Measurements from ENCODE around the gene CCDC7. TPM values are rescaled to one million over a fixed set of nuclear protein-coding genes. Genes with fewer than 3 reads are reported as not detected.

CCDC7 gene
- total RNA-seq, 4 donors from 2014 or later = 34.1 to 114 (median 93.6) TPM

- DNase-seq = no peak
- Histone ChIP-seq H3K9me3 (no peaks in the 10 kb centered on the region), H3K27me3 (no peaks in the 10 kb centered on the region), H3K27ac (no peak overlapping the region), H3K4me3 (no peak overlapping the region), H3K36me3 (no peaks in the 10 kb centered on the region), H3K4me1 (no peaks in the 10 kb centered on the region)
- no peak for TF ChIP-seq CTCF (IDR thresholded peaks at IDR 0.05)
- no peak for TF ChIP-seq POLR2A (IDR thresholded peaks at IDR 0.05)
- intact Hi-C loops (cut with DNase I; ENCODE audit: low total_unique reads) = no loop called here
Measured at GRCh38 chr10:32408690-32409089, 37.2 kb upstream of the CCDC7 start.

- Histone ChIP-seq H3K9me3 (no peaks in the 10 kb centered on the region), H3K36me3 (no peaks in the 10 kb centered on the region), H3K27me3 (no peaks in the 10 kb centered on the region), H3K4me3 (no peak overlapping the region), H3K4me1 (no peaks in the 10 kb centered on the region), H3K27ac (no peak overlapping the region)
- no peak for DNase-seq
- intact Hi-C loops (cut with DNase I; ENCODE audit: low total_unique reads) = no loop called here
- no peak for TF ChIP-seq POLR2A (IDR thresholded peaks at IDR 0.05)
- TF ChIP-seq CTCF (IDR thresholded peaks at IDR 0.05) = no peak
Measured at GRCh38 chr10:32409741-32410140, 36.2 kb upstream of the CCDC7 start.

GRCh38 chr10:32410569-32410968 is 35.4 kb upstream of the CCDC7 start:
- Histone ChIP-seq H3K27ac (no peak overlapping the region), H3K4me1 (no peaks in the 10 kb centered on the region), H3K4me3 (no peak overlapping the region), H3K9me3 (no peaks in the 10 kb centered on the region), H3K27me3 (no peaks in the 10 kb centered on the region), H3K36me3 (no peaks in the 10 kb centered on the region)
- no peak for DNase-seq
- no peak for TF ChIP-seq CTCF (IDR thresholded peaks at IDR 0.05)
- TF ChIP-seq POLR2A (IDR thresholded peaks at IDR 0.05) = no peak
- intact Hi-C loops (cut with DNase I; ENCODE audit: low total_unique reads) = no loop called here

- H3K4me3 ChIP-seq = no peak overlapping the region
- no peaks in the 10 kb centered on the region for H3K27me3 ChIP-seq
- no peaks in the 10 kb centered on the region for H3K36me3 ChIP-seq
- TF ChIP-seq CTCF (IDR thresholded peaks at IDR 0.05) (no peak), POLR2A (IDR thresholded peaks at IDR 0.05) (no peak)
- intact Hi-C loops (cut with DNase I; ENCODE audit: low total_unique reads) = no loop called here
- H3K27ac ChIP-seq = no peak overlapping the region
- no peaks in the 10 kb centered on the region for H3K9me3 ChIP-seq
- no peak for DNase-seq
- H3K4me1 ChIP-seq = no peaks in the 10 kb centered on the region
Measured at GRCh38 chr10:32411797-32412498, 34.0 kb upstream of the CCDC7 start.

- TF ChIP-seq POLR2A (IDR thresholded peaks at IDR 0.05) = no peak
- no peak for TF ChIP-seq CTCF (IDR thresholded peaks at IDR 0.05)
- no peak for DNase-seq
- intact Hi-C loops (cut with DNase I; ENCODE audit: low total_unique reads) = no loop called here
- no peaks in the 10 kb centered on the region for H3K27me3 ChIP-seq
- H3K4me1 ChIP-seq = no peaks in the 10 kb centered on the region
- no peak overlapping the region for H3K4me3 ChIP-seq
- H3K9me3 ChIP-seq = no peaks in the 10 kb centered on the region
- no peaks in the 10 kb centered on the region for H3K36me3 ChIP-seq
- H3K27ac ChIP-seq = no peak overlapping the region
Measured at GRCh38 chr10:32412499-32412853, 33.5 kb upstream of the CCDC7 start.
